Activated T-helper 1 cell treated with anti-CD3 and anti-CD28 coated beads, Interleukin-12 subunit alpha, Interleukin-12 subunit beta, Interleukin-2, Interleukin-4 antibody, amounts not matched to agents 30 ng/mL and 10 ng/mL and 1 ng/mL, durations not matched to agents 14 hours and 24 hours and 36 hours (primary cell): ENCODE results near the gene CCDC179. TPM values are rescaled to one million over a fixed set of nuclear protein-coding genes. Genes with fewer than 3 reads are reported as not detected.

ENCODE experiments used
- DNase-seq: peaks from one replicate; pipeline ENCODE4 v3.0.0; 2021; ENCODE audit warnings: low spot score
- H3K27ac Mint-ChIP-seq: one replicate; pipeline ENCODE4 v1.8.0; 2021; ENCODE audit warnings: mild to moderate bottlenecking, mixed read lengths
- H3K27me3 Mint-ChIP-seq: one replicate; pipeline ENCODE4 v1.8.0; 2022; ENCODE audit warnings: mild to moderate bottlenecking, moderate library complexity, mixed read lengths; ENCODE audit not compliant: insufficient read depth
- H3K36me3 Mint-ChIP-seq: one replicate; pipeline ENCODE4 v1.8.0; 2021; ENCODE audit warnings: low read depth, mixed read lengths
- H3K4me1 Mint-ChIP-seq: one replicate; pipeline ENCODE4 v1.8.0; 2021; ENCODE audit warnings: low read depth, mixed read lengths
- H3K4me3 Mint-ChIP-seq: one replicate; pipeline ENCODE4 v1.8.0; 2021; ENCODE audit warnings: mild to moderate bottlenecking, moderate library complexity, mixed read lengths
- H3K9me3 Mint-ChIP-seq: one replicate; pipeline ENCODE4 v1.8.0; 2021; ENCODE audit warnings: mixed read lengths
- intact Hi-C: fragments of 100-400 bp; cut with micrococcal nuclease; formaldehyde crosslinking; loops from one replicate; pipeline ENCODE4 v1.15.1; 2024
- total RNA-seq: library from RNA; stranded (reverse); gene quantifications from 2 replicates; pipeline ENCODE4 v1.2.3, GENCODE V29; 2022

Gene CCDC179
- total RNA-seq, 1 donor from 2014 or later, result not detected

DNA sequence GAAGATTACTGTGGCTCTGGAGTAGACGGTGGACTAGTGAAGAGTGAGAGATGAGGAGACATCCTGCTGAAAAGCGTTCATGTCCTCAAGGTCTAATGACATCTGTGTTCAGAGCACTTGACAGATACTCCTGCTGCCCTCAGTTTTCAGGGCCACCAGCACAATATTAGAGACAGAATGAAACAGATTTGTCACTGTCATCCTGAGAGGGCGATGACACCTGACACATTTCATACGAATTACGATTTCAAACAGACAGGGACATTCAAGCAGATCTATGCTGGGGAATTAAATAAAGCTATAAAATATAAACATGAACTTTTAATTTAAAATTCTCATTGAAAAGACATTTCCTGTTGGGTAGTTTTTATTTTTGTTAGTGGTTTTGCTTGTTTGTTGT is 59.8 kb downstream of the CCDC179 start:
- H3K36me3 Mint-ChIP-seq, result no peaks in the 10 kb centered on the region
- no peak overlapping the region for H3K4me3 Mint-ChIP-seq
- no peaks in the 10 kb centered on the region for H3K4me1 Mint-ChIP-seq
- H3K27me3 Mint-ChIP-seq, result peaks cover 1% of the 10 kb centered on the region
- no peaks in the 10 kb centered on the region for H3K9me3 Mint-ChIP-seq
- intact Hi-C loops, result no loop called here
- no peak for DNase-seq
- H3K27ac Mint-ChIP-seq, result no peak overlapping the region

DNA sequence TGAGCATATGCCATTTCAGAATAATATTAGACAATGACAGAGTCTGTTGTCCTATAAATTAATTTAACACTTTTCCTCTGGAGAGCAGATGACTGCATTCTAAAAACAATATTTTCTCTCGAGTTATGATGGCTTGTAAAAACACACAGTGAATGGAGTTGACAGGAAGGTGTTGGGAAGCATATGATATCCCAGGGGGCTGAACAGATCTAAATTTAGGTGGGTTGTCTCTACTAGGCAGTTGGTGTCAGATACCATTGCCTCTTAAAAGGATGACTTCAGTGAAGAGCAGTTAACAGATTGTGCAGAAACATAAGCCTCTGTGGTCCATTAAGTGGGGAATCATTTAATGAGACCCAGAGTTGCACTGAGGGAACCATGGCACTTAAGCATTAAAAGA is 61.4 kb downstream of the CCDC179 start:
- Mint-ChIP-seq H3K36me3 (no peaks in the 10 kb centered on the region), H3K4me1 (no peaks in the 10 kb centered on the region)
- intact Hi-C loops, result no loop called here

DNA sequence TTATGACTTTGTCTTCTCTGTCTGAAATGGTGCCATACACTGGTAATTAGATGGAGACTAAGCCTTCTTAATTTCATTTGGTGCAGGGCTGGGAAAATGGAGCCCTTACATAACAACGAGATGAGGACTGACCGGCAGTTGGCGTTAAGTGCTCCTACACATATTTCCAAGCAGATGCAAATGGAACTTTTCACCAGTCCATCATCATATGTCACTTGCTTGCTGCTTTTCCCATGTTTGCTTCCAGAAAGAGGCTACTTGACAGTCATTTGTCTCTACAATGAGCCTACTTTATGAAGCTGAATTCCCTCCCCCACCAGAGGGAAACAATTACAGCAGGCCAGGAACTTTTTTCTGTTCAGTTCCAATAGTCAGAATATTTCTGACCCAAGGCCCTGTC is 63.2 kb downstream of the CCDC179 start:
- Mint-ChIP-seq H3K36me3 (no peaks in the 10 kb centered on the region), H3K4me1 (no peaks in the 10 kb centered on the region), H3K27ac (no peak overlapping the region), H3K4me3 (no peak overlapping the region), H3K27me3 (peaks cover 1% of the 10 kb centered on the region), H3K9me3 (no peaks in the 10 kb centered on the region)
- no peak for DNase-seq
- intact Hi-C loops, result no loop called here

More for the DNA sequence above, 61.4 kb downstream of the CCDC179 start:
- peaks cover 1% of the 10 kb centered on the region for H3K27me3 Mint-ChIP-seq
- H3K27ac Mint-ChIP-seq, result no peak overlapping the region
- no peak for DNase-seq
- no peaks in the 10 kb centered on the region for H3K9me3 Mint-ChIP-seq
- no peak overlapping the region for H3K4me3 Mint-ChIP-seq

Other genes starting within 250 kb of the CCDC179 start
- gene FANCF, start 234.7 kb downstream of the CCDC179 start, total RNA-seq, result 16.9 and 19.9 TPM in 2 replicates
- gene GAS2, start 193.9 kb downstream of the CCDC179 start, total RNA-seq, result 2.0 and 2.1 TPM in 2 replicates
- 45.1 and 47.5 TPM in 2 replicates for gene SVIP, start 30.7 kb downstream of the CCDC179 start, total RNA-seq